Activated CD4-positive, CD25-positive, alpha-beta regulatory T cell treated with anti-CD3 and anti-CD28 coated beads, Interleukin-2, amount 50 U/mL, for 72 hours (primary cell): ENCODE data around the gene RARRES1.

Source experiments
- DNase-seq: peaks from one replicate; pipeline ENCODE4 v3.0.0; 2021

Gene RARRES1

DNA sequence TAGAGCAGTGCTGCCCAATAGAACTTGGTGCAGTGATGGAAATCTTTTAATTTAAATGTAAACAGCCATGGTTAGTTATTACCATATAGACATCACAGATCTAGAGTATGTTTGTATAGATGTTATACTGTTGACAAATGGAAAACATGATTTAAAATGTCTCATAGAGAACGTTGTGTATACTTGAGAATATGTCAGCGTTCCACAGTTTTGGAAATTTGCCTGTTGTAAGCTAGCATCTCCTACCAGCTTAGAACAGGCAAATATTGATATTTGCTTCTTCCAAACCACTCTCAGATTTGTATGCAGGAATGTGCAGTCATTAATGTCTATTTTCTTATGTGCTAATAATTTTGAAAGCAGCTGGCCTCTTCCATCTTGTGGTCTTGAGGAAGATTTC lies 51.4 kb downstream of the RARRES1 start:
- DNase-seq: no peak

DNA sequence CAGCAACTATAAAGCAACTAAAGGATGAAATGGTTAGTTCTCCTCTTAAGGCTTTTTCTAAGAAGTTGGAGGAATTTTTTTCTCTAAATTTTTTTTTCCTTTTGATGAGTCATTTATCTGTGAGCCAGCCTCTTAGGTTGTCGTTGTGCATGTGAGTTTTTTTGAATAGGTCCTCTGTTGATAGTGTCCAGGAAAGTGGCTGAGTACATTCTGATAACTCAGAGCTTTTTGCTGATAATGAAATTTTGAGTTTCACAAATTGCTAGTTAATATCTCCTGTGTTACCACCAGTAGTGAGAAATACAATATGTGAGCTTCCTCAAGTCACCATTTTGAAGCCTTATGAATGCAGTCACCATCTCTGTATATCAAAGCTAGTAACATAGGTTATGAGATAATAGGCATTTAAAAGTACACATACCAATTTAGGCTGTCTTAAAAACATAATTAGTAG lies 52.7 kb downstream of the RARRES1 start:
- no peak for DNase-seq

DNA sequence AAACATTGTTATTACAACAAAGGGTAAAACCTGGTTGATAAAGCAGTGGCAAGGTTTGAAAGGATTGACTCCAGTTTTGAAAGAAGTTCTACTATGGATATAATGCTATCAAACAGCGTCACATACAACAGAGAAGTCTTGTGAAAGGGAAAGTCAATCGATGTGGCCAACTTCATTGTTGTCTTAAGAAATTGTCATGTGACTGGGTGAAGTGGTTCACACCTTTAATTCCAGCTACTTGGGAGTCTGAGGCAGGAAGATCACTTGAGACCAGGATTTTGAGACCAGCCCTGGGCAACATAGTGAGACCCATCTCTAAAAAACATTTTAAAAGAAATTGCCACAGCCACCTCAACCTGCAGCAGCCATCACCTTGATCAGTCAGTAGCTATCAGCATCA lies 53.6 kb downstream of the RARRES1 start:
- DNase-seq: no peak

DNA sequence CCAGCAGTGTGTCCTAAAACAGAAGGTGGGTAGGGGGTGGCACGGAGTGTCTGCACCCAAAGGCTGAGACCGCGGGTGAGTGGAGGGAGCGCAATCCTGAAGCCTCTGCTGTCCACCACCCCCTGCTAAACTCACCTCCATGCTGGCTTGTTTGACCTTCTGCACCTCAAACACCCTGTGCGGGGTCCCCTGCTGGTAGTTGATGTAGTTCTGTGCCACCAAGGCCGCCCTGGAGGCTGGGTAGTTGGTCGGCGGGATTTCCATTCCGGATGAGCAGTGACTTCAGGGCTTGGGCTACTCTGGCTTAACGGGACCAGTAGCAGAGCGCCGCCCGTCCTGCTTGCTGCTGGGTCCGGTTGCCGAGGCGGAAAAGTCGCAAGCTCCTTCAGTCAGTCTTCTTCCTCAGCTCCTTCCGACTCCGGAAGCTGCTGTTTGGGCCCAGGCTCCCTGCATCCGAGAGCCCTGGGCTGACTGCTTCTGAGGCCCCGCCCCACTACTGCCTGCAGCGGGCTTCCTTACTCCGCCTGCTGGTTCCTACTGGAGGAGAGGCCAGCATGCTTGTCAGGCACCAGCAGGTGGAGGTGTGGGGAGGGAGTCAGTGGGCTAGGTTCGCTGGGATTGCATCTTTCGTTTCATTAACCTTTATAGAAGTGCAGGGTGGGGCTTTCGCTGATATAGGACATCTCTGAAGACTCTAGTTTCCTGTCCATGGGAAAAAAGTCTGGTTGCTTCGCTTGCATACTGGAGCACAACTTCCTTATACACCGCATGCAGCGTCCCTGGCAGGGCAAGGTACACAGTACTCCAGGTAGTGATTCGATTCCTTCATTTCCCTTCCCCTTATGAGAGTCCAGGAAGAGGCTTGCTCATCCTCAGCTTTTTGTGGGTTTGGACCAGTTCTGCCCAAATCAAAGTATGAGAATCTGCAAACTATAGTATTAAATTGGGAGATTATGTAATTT lies 59.8 kb downstream of the RARRES1 start, which contains the start of gene LXN:
Gene LXN, minus strand, starts transcription at position 434 of the 962 bp plus-strand sequence. Its CDS starts 170 bp downstream, at position 264.
- DNase-seq: peak; percentile 73

DNA sequence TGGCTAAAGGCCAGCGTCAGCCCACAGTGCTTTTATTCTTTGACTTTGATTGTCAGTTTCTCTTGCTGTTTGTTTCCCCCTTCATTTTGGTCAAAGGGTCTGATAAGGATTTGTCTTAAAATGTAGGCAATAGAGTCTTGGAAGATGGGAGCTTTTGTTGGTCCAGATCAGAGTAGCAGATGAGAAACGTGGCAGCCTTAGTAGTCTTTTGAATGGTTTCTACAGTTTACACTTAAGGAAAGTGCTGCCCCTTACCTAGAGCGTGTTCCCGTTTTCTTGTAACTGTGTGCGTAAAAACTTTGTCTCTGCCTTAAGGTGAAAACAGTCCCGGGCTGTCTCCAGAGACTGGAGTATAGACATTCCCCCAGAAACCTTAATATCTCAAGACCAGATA lies 60.4 kb downstream of the RARRES1 start:
- no peak for DNase-seq

DNA sequence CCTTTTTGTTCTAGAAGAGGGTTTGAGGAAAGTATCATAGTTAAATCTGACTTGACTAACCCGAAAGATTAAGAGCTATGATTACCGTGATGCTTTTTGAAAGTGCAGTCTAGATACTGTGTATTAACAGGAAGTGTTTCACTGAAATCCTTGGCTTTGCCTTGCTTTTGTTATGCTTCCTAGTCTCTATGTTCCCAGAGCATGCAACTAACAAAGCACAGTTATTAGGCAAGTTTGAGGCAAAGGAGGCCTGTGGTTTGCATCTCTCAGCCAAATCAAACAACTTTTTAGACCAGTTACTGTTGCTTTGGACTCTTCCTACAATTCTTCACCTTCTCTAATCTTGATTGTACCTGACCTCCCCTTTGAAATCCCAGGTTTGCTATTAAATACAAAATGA lies 63.8 kb downstream of the RARRES1 start:
- no peak for DNase-seq

DNA sequence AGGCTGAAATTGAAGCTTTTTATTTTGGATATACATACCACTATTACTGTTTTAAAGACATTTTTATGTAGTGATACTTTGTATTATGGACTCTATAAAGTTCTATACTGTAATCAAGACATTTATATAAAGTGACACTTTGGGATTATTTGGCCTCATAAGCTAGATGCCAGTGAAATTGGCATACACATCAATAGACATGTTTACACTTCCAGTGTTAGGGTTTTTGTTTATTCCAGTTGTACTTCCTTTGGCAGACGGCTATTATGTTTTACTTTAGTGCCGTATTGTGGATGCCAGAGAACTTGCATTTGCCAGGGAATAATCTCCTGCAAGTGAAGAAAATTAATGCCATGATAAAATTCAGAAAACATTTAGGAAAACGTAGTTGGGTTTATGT lies 65.8 kb downstream of the RARRES1 start:
- DNase-seq: no peak

DNA sequence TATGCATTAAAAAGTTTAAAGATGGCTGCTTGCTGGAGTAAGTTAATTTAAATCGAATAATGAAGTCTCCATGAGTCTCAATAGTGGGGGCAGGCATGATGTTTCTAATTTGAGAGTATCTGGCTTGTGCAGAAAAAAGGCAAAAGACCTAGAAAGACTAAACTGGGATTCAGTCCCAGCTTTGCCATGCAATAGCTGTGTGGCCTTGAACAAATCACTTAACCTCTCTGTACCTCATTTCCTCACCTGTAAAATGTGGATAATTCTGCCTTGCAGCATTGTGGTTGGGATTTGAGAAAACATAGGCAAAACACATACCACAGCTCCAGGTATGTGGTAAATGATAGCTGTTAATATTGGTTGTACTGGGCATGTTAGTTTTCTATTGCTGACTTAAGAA lies 68.4 kb downstream of the RARRES1 start:
- DNase-seq: no peak

DNA sequence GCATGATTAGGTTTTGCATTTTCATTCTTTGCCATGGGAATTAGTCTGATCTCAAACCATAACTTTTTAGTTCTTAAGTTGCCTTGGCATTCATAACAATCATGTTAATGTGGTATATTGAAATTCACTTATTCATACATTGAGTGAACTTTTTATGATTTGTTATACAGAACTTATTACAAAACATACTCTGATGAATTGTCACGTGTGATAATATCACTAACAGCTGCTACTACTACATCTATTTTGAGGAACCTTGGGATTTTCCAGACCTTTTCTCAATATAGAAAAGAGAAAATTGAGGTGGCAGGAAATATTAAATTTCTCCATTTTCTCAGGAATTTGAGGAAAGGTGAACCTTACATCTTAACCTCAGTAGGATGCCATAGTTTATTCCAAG lies 69.0 kb downstream of the RARRES1 start:
- DNase-seq: no peak

DNA sequence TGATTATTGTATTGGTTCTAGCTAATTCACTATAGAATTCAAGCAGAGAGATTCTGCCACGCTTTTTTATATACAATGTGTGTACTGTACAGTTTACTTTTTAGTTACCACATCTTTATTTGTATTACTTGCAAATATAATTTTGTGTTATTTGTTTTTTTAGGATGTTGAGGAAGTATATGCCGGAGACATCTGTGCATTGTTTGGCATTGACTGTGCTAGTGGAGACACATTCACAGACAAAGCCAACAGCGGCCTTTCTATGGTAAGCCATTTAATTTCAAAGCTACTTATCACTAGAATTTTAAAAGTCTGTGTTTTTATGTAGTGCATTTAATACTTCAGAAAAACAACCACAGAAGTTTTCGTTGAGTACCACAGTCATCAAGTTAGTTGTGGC lies 71.5 kb downstream of the RARRES1 start:
- DNase-seq: no peak

DNA sequence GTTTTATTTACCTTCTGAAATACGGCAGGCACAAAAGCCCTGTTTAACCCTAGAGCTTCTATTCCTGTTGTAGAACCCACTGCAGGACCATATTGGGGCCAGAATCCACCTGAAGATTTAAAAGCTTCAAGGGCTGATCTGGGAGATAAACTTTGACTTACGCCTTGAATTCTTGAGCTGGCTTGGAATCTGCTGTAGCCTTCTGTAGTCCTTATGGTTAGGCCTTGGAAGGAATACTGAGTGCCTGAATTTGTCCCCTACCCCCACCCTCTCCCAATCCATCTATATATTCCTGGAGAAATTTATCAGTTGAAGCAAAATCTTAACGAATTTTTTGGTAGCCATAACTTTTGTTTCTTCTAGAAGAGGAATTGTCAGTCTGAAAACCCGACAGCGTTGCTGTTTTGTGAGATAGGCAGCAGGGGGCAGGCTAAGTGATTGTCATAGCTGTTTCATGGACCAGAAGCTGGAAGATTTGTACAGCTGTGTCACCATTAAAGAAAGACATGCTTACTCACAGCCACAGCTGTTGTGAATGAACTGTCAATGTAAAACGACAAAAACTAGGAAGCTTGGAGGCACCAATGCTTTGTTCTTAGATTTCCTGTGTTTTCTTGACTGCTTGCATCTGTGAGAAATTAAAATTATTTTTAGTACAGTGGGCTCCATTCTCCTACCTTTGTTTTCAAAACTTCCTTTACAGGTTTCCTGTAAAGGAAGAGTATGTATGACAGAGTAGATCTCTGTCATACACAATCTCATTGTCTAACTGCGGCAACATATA lies 72.6 kb downstream of the RARRES1 start:
- DNase-seq: no peak

DNA sequence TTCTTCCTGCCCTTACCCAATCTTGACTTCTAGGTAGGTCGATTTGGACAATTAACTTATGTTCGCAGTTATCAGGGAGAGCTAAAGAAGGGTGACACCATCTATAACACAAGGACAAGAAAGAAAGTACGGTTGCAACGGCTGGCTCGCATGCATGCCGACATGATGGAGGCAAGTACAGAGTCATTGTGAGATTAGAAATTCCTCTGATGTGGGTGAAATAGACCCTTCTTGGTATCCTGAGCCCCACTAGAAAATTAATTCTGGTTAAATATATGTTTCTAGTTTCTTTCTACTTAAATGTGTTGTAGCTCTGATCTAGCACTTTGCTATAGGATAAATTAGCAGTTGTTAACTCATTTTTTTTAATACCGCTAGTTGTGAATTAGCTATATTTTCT lies 73.4 kb downstream of the RARRES1 start:
- DNase-seq: no peak

DNA sequence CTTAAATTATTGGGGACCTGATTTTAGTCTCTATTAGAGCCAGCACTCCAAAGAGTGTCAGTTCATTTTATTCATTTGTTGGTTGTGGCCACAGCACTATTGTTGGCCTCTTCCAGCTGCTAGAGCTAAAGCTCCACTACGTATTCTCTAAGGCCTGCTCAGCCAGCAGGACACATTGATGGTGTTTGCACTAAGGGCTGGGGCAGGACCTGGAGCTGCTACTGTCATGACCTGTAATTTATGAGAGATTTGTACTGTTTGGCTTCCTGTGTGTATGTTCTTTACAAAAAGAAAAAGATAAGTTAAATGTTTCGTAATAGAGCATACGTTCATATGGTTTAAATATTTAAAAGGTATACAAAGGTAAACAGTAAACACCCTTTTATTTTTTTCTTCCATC lies 79.8 kb downstream of the RARRES1 start:
- DNase-seq: no peak

DNA sequence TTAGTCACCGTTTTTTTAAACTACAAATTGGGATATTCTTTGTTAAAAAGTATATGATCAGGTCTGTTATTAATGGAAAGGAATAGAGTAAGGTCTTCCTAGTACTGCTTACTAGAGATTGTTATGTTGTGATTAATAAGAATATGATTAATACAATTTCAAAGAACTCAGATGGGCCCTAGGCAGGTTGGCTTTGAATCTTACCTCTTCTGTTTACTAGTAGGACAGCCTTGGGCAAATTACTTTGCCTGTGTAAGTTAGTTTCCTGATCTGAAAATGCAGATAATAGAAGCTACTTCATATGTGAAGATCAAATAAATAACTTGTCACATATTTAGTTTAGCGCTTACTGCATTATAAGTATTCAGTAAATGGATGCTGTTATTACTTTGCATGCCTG lies 81.1 kb downstream of the RARRES1 start:
- DNase-seq: no peak

DNA sequence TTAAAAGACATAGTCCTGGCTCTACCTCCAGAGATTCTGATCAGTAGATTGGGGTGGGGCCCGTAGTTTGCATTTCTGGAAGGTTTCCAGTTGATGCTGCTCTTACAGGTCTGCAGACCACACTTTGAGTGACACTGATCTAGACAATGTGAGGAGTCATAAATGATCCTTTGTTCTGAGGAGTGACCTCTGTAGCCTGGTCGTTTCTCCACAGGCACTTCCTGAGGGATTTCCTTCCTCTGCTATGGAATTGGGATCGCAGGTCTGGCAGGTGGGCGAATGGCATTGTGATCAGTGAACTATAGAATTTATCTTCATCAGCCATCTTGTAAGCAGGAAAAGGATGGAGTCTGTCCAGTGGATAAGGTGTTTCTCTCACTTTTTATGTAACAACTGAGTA lies 82.5 kb downstream of the RARRES1 start:
- DNase-seq: no peak
